Activated naive CD4-positive, alpha-beta T cell treated with anti-CD3 and anti-CD28 coated beads, Interleukin-2, amount 50 U/mL, for 24 hours (primary cell): ENCODE measurements around the gene IKZF2.

ENCODE experiments used
- H3K27ac Mint-ChIP-seq: one replicate; pipeline ENCODE4 v1.8.0; 2021; ENCODE audit warnings: mild to moderate bottlenecking, mixed read lengths
- H3K27me3 Mint-ChIP-seq: one replicate; pipeline ENCODE4 v1.8.0; 2021; ENCODE audit warnings: mixed read lengths
- H3K36me3 Mint-ChIP-seq: one replicate; pipeline ENCODE4 v1.8.0; 2021; ENCODE audit warnings: mixed read lengths
- H3K4me1 Mint-ChIP-seq: one replicate; pipeline ENCODE4 v1.8.0; 2021; ENCODE audit warnings: mixed read lengths
- H3K4me3 Mint-ChIP-seq: one replicate; pipeline ENCODE4 v1.8.0; 2021; ENCODE audit warnings: mild to moderate bottlenecking, mixed read lengths
- H3K9me3 Mint-ChIP-seq: one replicate; pipeline ENCODE4 v1.8.0; 2021; ENCODE audit warnings: mixed read lengths

IKZF2 gene

GRCh38 chr2:213089438-213089837 lies 62.0 kb downstream of the IKZF2 start:
- Mint-ChIP-seq H3K9me3 (peaks cover 4% of the 10 kb centered on the region), H3K36me3 (no peaks in the 10 kb centered on the region), H3K4me3 (no peak overlapping the region), H3K27ac (no peak overlapping the region), H3K4me1 (no peaks in the 10 kb centered on the region), H3K27me3 (no peaks in the 10 kb centered on the region)

- H3K9me3 Mint-ChIP-seq: peaks cover 4% of the 10 kb centered on the region
- H3K36me3 Mint-ChIP-seq: no peaks in the 10 kb centered on the region
- H3K4me3 Mint-ChIP-seq: no peak overlapping the region
- H3K4me1 Mint-ChIP-seq: no peaks in the 10 kb centered on the region
- no peaks in the 10 kb centered on the region for H3K27me3 Mint-ChIP-seq
- H3K27ac Mint-ChIP-seq: no peak overlapping the region
Observed at GRCh38 chr2:213087040-213087439, 64.4 kb downstream of the IKZF2 start.

GRCh38 chr2:213086571-213086970 lies 64.8 kb downstream of the IKZF2 start:
- Mint-ChIP-seq H3K4me3 (no peak overlapping the region), H3K4me1 (no peaks in the 10 kb centered on the region), H3K36me3 (no peaks in the 10 kb centered on the region), H3K9me3 (peaks cover 4% of the 10 kb centered on the region), H3K27ac (no peak overlapping the region), H3K27me3 (no peaks in the 10 kb centered on the region)

- Mint-ChIP-seq H3K4me1 (no peaks in the 10 kb centered on the region), H3K27ac (no peak overlapping the region), H3K4me3 (no peak overlapping the region), H3K36me3 (no peaks in the 10 kb centered on the region), H3K27me3 (no peaks in the 10 kb centered on the region), H3K9me3 (peaks cover 4% of the 10 kb centered on the region)
Observed at GRCh38 chr2:213086050-213086449, 65.4 kb downstream of the IKZF2 start.

GRCh38 chr2:213085538-213085937 lies 65.9 kb downstream of the IKZF2 start:
- no peaks in the 10 kb centered on the region for H3K27me3 Mint-ChIP-seq
- no peaks in the 10 kb centered on the region for H3K36me3 Mint-ChIP-seq
- no peak overlapping the region for H3K27ac Mint-ChIP-seq
- H3K4me1 Mint-ChIP-seq: no peaks in the 10 kb centered on the region
- H3K9me3 Mint-ChIP-seq: peaks cover 4% of the 10 kb centered on the region
- no peak overlapping the region for H3K4me3 Mint-ChIP-seq

GRCh38 chr2:213084261-213084660 lies 67.2 kb downstream of the IKZF2 start:
- H3K4me1 Mint-ChIP-seq: no peaks in the 10 kb centered on the region
- no peak overlapping the region for H3K4me3 Mint-ChIP-seq
- H3K9me3 Mint-ChIP-seq: peaks cover 1% of the 10 kb centered on the region
- no peaks in the 10 kb centered on the region for H3K36me3 Mint-ChIP-seq
- H3K27ac Mint-ChIP-seq: no peak overlapping the region
- H3K27me3 Mint-ChIP-seq: no peaks in the 10 kb centered on the region

GRCh38 chr2:213080969-213081617 lies 70.3 kb downstream of the IKZF2 start:
- no peaks in the 10 kb centered on the region for H3K36me3 Mint-ChIP-seq
- no peaks in the 10 kb centered on the region for H3K9me3 Mint-ChIP-seq
- no peaks in the 10 kb centered on the region for H3K27me3 Mint-ChIP-seq
- H3K4me3 Mint-ChIP-seq: no peak overlapping the region
- H3K27ac Mint-ChIP-seq: no peak overlapping the region
- H3K4me1 Mint-ChIP-seq: no peaks in the 10 kb centered on the region

GRCh38 chr2:213079756-213080155 lies 71.7 kb downstream of the IKZF2 start:
- no peak overlapping the region for H3K27ac Mint-ChIP-seq
- H3K4me3 Mint-ChIP-seq: no peak overlapping the region
- no peaks in the 10 kb centered on the region for H3K36me3 Mint-ChIP-seq
- no peaks in the 10 kb centered on the region for H3K4me1 Mint-ChIP-seq
- H3K9me3 Mint-ChIP-seq: no peaks in the 10 kb centered on the region
- no peaks in the 10 kb centered on the region for H3K27me3 Mint-ChIP-seq

- H3K36me3 Mint-ChIP-seq: no peaks in the 10 kb centered on the region
- H3K27ac Mint-ChIP-seq: no peak overlapping the region
- no peaks in the 10 kb centered on the region for H3K4me1 Mint-ChIP-seq
- no peaks in the 10 kb centered on the region for H3K9me3 Mint-ChIP-seq
- no peaks in the 10 kb centered on the region for H3K27me3 Mint-ChIP-seq
- H3K4me3 Mint-ChIP-seq: no peak overlapping the region
Observed at GRCh38 chr2:213078686-213079085, 72.7 kb downstream of the IKZF2 start.

GRCh38 chr2:213069531-213069930 lies 81.9 kb downstream of the IKZF2 start:
- no peaks in the 10 kb centered on the region for H3K9me3 Mint-ChIP-seq
- H3K27me3 Mint-ChIP-seq: no peaks in the 10 kb centered on the region
- H3K4me1 Mint-ChIP-seq: no peaks in the 10 kb centered on the region
- H3K27ac Mint-ChIP-seq: no peak overlapping the region
- H3K4me3 Mint-ChIP-seq: no peak overlapping the region
- no peaks in the 10 kb centered on the region for H3K36me3 Mint-ChIP-seq

GRCh38 chr2:213068676-213069359 lies 82.6 kb downstream of the IKZF2 start:
- Mint-ChIP-seq H3K36me3 (no peaks in the 10 kb centered on the region), H3K4me1 (no peaks in the 10 kb centered on the region), H3K4me3 (no peak overlapping the region), H3K27me3 (no peaks in the 10 kb centered on the region), H3K27ac (no peak overlapping the region), H3K9me3 (no peaks in the 10 kb centered on the region)

- no peaks in the 10 kb centered on the region for H3K4me1 Mint-ChIP-seq
- H3K27me3 Mint-ChIP-seq: no peaks in the 10 kb centered on the region
- no peaks in the 10 kb centered on the region for H3K36me3 Mint-ChIP-seq
- no peaks in the 10 kb centered on the region for H3K9me3 Mint-ChIP-seq
- no peak overlapping the region for H3K4me3 Mint-ChIP-seq
- H3K27ac Mint-ChIP-seq: no peak overlapping the region
Observed at GRCh38 chr2:213067888-213068287, 83.5 kb downstream of the IKZF2 start.

- Mint-ChIP-seq H3K9me3 (no peaks in the 10 kb centered on the region), H3K4me3 (no peak overlapping the region), H3K36me3 (no peaks in the 10 kb centered on the region), H3K27me3 (no peaks in the 10 kb centered on the region), H3K27ac (no peak overlapping the region), H3K4me1 (no peaks in the 10 kb centered on the region)
Observed at GRCh38 chr2:213066443-213066743, 85.0 kb downstream of the IKZF2 start.

- H3K36me3 Mint-ChIP-seq: no peaks in the 10 kb centered on the region
- peak overlapping the region; percentile 38 for H3K4me3 Mint-ChIP-seq
- H3K27me3 Mint-ChIP-seq: no peaks in the 10 kb centered on the region
- no peaks in the 10 kb centered on the region for H3K4me1 Mint-ChIP-seq
- no peak overlapping the region for H3K27ac Mint-ChIP-seq
- H3K9me3 Mint-ChIP-seq: no peaks in the 10 kb centered on the region
Observed at GRCh38 chr2:213065583-213066442, 85.6 kb downstream of the IKZF2 start.

- H3K4me1 Mint-ChIP-seq: no peaks in the 10 kb centered on the region
- no peak overlapping the region for H3K27ac Mint-ChIP-seq
- H3K36me3 Mint-ChIP-seq: no peaks in the 10 kb centered on the region
- H3K4me3 Mint-ChIP-seq: no peak overlapping the region
- no peaks in the 10 kb centered on the region for H3K27me3 Mint-ChIP-seq
- H3K9me3 Mint-ChIP-seq: no peaks in the 10 kb centered on the region
Observed at GRCh38 chr2:213064099-213064498, 87.3 kb downstream of the IKZF2 start.

GRCh38 chr2:213057977-213058376 lies 93.4 kb downstream of the IKZF2 start:
- Mint-ChIP-seq H3K9me3 (no peaks in the 10 kb centered on the region), H3K4me3 (no peak overlapping the region), H3K27me3 (no peaks in the 10 kb centered on the region), H3K36me3 (no peaks in the 10 kb centered on the region), H3K27ac (no peak overlapping the region), H3K4me1 (no peaks in the 10 kb centered on the region)
